ENCODE data around the gene GPC5. TPM values are rescaled to one million over a fixed set of nuclear protein-coding genes. Genes with fewer than 3 reads are reported as not detected.

Gene GPC5
- total and polyA plus RNA-seq, 2 donors (not counting 3 experiments of a cell fraction or from before 2014, with no cell fraction given), result 0.59 to 0.97 TPM

GRCh38 chr13:91406619-91407018 lies 8.2 kb downstream of the GPC5 start:
- Histone ChIP-seq H3K27me3 (ENCODE audit: control insufficient read depth in 2 of 2, insufficient read depth in 2 of 2, low read length in 2 of 2) (peaks cover 14 to 29% of the 10 kb centered on the region in 2 experiments), H3K9me1 (replicated peaks; ENCODE audit: control insufficient read depth, extremely low read depth, insufficient read depth, low read length) (no peaks in the 10 kb centered on the region), H3K4me1 (ENCODE audit: control insufficient read depth, extremely low read depth, insufficient read depth, low read length) (no peaks in the 10 kb centered on the region), H3K4me2 (ENCODE audit: insufficient read depth, low read length) (no peak overlapping the region), H3K9me3 (replicated peaks; ENCODE audit: control insufficient read depth, insufficient read depth, low read length) (no peaks in the 10 kb centered on the region), H3K36me3 (ENCODE audit: control insufficient read depth in 2 of 2, extremely low read depth in 1 of 2, insufficient read depth in 2 of 2, low read length in 2 of 2) (no peaks in the 10 kb centered on the region), H4K20me1 (replicated peaks; ENCODE audit: control insufficient read depth, extremely low read depth, insufficient read depth, low read length) (no peaks in the 10 kb centered on the region), H3K79me2 (ENCODE audit: control insufficient read depth, insufficient read depth, low read length) (no peaks in the 10 kb centered on the region), H3K27ac (ENCODE audit: insufficient read depth, low read depth, low read length) (no peak overlapping the region), H3K4me3 (replicated peaks in 1 of 3; ENCODE audit: insufficient read depth in 1 of 3, low read depth in 1 of 3, low read length in 3 of 3) (no peak overlapping the region), H3K9ac (replicated peaks; ENCODE audit: extremely low read depth, insufficient read depth, low read length) (no peak overlapping the region), H2AFZ (ENCODE audit: low read depth, low read length) (no peak overlapping the region)
- FAIRE-seq (peak; percentile 85), DNase-seq (ENCODE audit: low read depth, low spot score) (peak; percentile 56)
- intact Hi-C loops (cut with micrococcal nuclease), result loop anchor here (1.0 to 2.0 kb wide), 4 partner anchors 31 to 328 kb away; no protein-coding TSS in a partner anchor
- TF ChIP-seq JUN (IDR thresholded peaks at IDR 0.05; ENCODE audit: borderline replicate concordance, insufficient read depth, insufficient read length, low read depth) (no peak), CTCF (IDR thresholded peaks at IDR 0.05; ENCODE audit: extremely low read depth in 1 of 2, insufficient read depth in 1 of 2, low read depth in 1 of 2, low read length in 2 of 2) (peak; percentile 53 to 55)
- POLR2A ChIA-PET, result no interaction called here
- CTCF ChIA-PET, result interaction anchor here (0.6 to 4.7 kb wide), 18 partner anchors 8 to 1739 kb away, joined by 3 to 43 read pairs (median 5); partner anchors contain the start of gene GPC5
- dilution Hi-C loops (cut with MboI; ENCODE audit: extremely low pct_ligation_motif_present, low sequenced_read_pairs), result no loop called here
- no TSS peak for BruUV-seq (replicated peaks)

GRCh38 chr13:91408971-91409370 lies 10.6 kb downstream of the GPC5 start:
- H3K4me2 ChIP-seq (ENCODE audit: insufficient read depth, low read length), result no peak overlapping the region
- H3K9me3 ChIP-seq (replicated peaks; ENCODE audit: control insufficient read depth, insufficient read depth, low read length), result no peaks in the 10 kb centered on the region
- dilution Hi-C loops (cut with MboI; ENCODE audit: extremely low pct_ligation_motif_present, low sequenced_read_pairs) (no loop called here), intact Hi-C loops (cut with micrococcal nuclease) (no loop called here)
- no peaks in the 10 kb centered on the region for H4K20me1 ChIP-seq (replicated peaks; ENCODE audit: control insufficient read depth, extremely low read depth, insufficient read depth, low read length)
- no peaks in the 10 kb centered on the region for H3K36me3 ChIP-seq (ENCODE audit: control insufficient read depth in 2 of 2, extremely low read depth in 1 of 2, insufficient read depth in 2 of 2, low read length in 2 of 2)
- POLR2A ChIA-PET, result no interaction called here
- no peak for TF ChIP-seq EZH2 (IDR thresholded peaks at IDR 0.05; ENCODE audit: borderline replicate concordance, low read depth, low read length, severe bottlenecking)
- TF ChIP-seq FOS (IDR thresholded peaks at IDR 0.05; ENCODE audit: borderline replicate concordance, insufficient read depth, low read length), result no peak
- no peak for TF ChIP-seq MYC (IDR thresholded peaks at IDR 0.05; ENCODE audit: low read depth, low read length)
- TF ChIP-seq CTCF (IDR thresholded peaks at IDR 0.05; ENCODE audit: extremely low read depth in 1 of 2, insufficient read depth in 1 of 2, low read depth in 1 of 2, low read length in 2 of 2), result no peak
- TF ChIP-seq POLR2A (IDR thresholded peaks at IDR 0.05; ENCODE audit: low read depth, low read length), result no peak
- TF ChIP-seq JUN (IDR thresholded peaks at IDR 0.05; ENCODE audit: borderline replicate concordance, insufficient read depth, insufficient read length, low read depth), result no peak
- TF ChIP-seq POLR2AphosphoS5 (IDR thresholded peaks at IDR 0.05; ENCODE audit: insufficient read depth, low read depth, low read length), result no peak
- no peak for TF ChIP-seq MAX (IDR thresholded peaks at IDR 0.05; ENCODE audit: insufficient read depth, insufficient read length)
- no peak for TF ChIP-seq GATA2 (IDR thresholded peaks at IDR 0.05; ENCODE audit: insufficient read depth, insufficient read length, low read depth, low read length)
- no TSS peak for BruUV-seq (replicated peaks)
- no peak overlapping the region for H3K9ac ChIP-seq (replicated peaks; ENCODE audit: extremely low read depth, insufficient read depth, low read length)
- H3K27ac ChIP-seq (ENCODE audit: insufficient read depth, low read depth, low read length), result no peak overlapping the region
- FAIRE-seq (no peak), DNase-seq (ENCODE audit: low read depth, low spot score) (no peak)
- no peak overlapping the region for H2AFZ ChIP-seq (ENCODE audit: low read depth, low read length)
- no peaks in the 10 kb centered on the region for H3K9me1 ChIP-seq (replicated peaks; ENCODE audit: control insufficient read depth, extremely low read depth, insufficient read depth, low read length)
- CTCF ChIA-PET, result interaction anchor here (0.9 to 4.7 kb wide), 3 partner anchors 28 to 95 kb away, joined by 3 to 43 read pairs (median 5); no protein-coding TSS in a partner anchor
- H3K79me2 ChIP-seq (ENCODE audit: control insufficient read depth, insufficient read depth, low read length), result no peaks in the 10 kb centered on the region
- no peaks in the 10 kb centered on the region for H3K4me1 ChIP-seq (ENCODE audit: control insufficient read depth, extremely low read depth, insufficient read depth, low read length)
- peaks cover 4 to 11% of the 10 kb centered on the region in 2 experiments for H3K27me3 ChIP-seq (ENCODE audit: control insufficient read depth in 2 of 2, insufficient read depth in 2 of 2, low read length in 2 of 2)
- no peak overlapping the region for H3K4me3 ChIP-seq (replicated peaks in 1 of 3; ENCODE audit: insufficient read depth in 1 of 3, low read depth in 1 of 3, low read length in 3 of 3)

Measured in endothelial cell of umbilical vein (primary cell).